HG03066 (cell line): ENCODE data around the gene CEL.
A peak's percentile ranks its signal among the peaks of the same experiment; 100 is the strongest.
"Not testable (repeated sequence)": the region's sequence is repeated elsewhere in the genome, so short reads cannot be mapped to it uniquely, and the experiment has no call there.

ENCODE experiments used
- ATAC-seq: cut with Tn5 transposase; IDR thresholded peaks from one replicate; pipeline ENCODE4 v1.9.1; 2021; ENCODE audit warnings: low read depth; ENCODE audit not compliant: unreplicated experiment

The CEL gene

DNA sequence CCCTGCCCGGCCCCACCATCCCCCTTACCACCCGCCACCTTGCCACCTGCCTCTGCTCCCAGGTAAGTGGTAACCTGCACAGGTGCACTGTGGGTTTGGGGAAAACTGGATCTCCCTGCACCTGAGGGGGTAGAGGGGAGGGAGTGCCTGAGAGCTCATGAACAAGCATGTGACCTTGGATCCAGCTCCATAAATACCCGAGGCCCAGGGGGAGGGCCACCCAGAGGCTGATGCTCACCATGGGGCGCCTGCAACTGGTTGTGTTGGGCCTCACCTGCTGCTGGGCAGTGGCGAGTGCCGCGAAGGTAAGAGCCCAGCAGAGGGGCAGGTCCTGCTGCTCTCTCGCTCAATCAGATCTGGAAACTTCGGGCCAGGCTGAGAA lies at the start of gene CEL:
CEL (plus strand) TSS at position 218 of the 382 bp plus-strand sequence; CDS start at position 240, 22 bp downstream.
- ATAC-seq: not testable (repeated sequence)

DNA sequence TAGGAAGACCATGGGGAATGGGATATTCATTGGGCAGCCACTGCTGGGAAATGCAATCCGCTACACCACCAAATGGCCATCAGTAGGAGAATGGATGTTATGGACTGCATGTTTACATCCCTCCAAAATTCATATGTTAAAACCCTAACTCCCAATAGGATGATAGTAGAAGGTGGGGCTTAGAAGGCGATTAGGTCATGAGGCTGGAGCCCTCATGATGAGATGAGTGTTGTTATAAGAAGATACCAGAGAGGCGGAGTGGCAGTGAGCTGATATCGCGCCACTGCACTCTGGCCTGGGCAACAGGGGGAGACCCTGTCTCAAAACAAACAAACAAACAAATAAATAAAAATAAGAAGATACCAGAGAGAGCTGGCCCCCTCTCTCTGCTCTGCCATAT lies 47.1 kb upstream of the CEL start:
- ATAC-seq: no peak

DNA sequence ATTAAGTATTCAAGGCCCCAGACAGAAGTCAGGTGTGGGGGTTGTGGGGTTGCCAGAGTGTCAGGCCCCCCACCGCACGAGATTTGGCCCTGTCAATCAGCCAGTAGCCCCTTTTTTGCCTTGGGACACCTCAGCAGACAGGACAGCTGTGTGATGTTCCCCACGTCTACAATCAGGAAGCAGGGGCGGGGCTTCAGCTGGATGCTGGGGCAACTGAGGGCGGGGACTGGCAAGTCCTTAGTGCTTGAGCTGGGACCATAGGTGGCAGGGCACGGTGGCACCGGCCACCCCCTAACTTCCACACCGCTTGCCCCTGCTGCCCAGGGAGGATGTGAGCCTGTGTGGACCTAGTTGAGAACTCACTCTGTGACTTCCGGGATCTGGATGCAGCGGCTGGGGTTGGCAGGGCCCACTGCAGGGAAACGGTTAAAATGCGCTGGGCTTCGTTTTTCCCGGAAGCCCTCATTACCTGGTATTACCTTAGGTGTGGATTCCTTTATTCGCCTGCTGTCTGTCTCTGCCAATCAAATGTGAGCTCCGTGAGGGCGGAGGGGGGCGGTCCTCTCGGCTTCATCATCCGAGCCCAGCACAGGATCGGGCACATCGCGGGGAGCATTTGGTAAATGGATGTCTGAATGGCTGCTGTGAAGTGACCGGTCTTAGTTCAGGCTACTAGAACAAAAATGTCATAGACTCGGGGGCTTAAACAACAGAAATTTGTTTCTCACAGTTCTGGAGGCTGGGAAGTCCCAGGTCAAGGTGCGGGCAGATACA lies 38.5 kb upstream of the CEL start:
- ATAC-seq: no peak

DNA sequence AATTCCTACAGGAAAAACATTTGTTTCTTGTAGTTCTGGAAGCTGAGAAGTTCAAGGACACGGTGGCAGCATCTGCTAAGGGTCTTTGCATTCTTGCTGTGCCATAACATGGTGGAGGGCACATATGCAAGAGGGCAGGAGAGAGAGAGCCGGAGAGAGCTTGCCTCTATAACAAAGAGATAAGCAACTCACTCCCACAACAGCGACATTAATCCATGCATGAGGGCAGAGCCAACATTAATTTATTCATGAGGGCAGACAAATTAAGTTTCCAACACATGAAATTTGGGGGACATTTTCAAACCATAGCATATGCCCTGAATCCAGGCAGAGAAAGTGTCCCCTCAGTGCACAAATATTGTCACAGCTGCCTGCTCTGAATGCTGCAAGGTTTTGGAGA lies 35.4 kb upstream of the CEL start:
- no peak for ATAC-seq

DNA sequence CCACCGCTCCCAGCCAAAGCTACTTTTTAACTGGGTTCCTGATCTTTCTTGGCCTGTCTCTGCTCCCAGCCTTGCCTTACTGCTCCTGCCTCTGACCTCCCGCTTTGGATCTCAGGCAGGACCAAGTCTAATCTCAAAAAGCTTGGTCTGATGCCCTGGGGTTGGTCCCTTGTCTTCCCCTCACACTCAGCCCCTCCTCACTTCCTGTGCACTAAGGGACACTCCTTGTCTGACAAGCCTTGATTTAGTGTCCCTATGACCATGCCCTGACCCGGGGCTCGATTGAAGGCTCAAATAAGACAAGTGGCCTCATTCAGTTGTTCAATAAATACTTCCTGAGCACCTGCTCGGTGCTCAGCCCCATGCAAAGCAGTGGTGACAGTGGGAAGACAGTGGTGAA lies 34.6 kb upstream of the CEL start:
- no peak for ATAC-seq

DNA sequence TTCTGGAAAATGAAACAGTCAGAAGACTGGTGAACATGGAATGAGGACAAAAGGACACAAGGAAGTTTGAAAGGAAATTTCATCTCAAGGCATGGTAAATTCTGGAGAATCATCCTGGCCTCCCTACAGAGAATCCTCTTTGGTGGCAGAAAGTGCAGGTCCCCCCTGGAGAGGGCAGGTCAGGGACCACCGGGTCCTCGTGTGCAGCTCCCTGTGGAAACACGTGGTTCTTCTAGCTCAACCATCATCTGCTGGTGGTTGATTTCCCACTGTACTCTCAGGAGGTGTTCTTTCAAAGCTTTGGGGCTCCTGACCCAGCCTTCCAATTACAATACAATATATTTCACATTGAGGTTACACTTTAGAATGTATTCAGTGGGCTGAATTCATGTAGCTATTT lies 33.6 kb upstream of the CEL start:
- no peak for ATAC-seq

DNA sequence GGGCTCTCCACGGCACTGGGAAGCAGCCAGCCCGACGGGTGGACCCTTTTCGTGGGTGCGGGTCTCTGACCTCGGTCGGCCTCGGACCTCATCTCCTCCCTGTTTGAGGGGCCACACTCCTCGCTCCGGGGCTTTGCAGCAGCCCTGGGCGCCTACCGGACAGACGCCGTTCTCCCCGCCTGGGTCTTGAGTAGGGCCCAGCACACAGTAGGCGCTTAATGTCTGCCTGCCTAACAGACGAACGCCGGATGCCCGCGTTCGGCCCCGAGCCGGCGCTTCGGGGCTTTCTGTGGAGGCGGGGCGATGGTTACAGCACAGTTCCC lies 31.8 kb upstream of the CEL start:
- ATAC-seq: peak; percentile 3

DNA sequence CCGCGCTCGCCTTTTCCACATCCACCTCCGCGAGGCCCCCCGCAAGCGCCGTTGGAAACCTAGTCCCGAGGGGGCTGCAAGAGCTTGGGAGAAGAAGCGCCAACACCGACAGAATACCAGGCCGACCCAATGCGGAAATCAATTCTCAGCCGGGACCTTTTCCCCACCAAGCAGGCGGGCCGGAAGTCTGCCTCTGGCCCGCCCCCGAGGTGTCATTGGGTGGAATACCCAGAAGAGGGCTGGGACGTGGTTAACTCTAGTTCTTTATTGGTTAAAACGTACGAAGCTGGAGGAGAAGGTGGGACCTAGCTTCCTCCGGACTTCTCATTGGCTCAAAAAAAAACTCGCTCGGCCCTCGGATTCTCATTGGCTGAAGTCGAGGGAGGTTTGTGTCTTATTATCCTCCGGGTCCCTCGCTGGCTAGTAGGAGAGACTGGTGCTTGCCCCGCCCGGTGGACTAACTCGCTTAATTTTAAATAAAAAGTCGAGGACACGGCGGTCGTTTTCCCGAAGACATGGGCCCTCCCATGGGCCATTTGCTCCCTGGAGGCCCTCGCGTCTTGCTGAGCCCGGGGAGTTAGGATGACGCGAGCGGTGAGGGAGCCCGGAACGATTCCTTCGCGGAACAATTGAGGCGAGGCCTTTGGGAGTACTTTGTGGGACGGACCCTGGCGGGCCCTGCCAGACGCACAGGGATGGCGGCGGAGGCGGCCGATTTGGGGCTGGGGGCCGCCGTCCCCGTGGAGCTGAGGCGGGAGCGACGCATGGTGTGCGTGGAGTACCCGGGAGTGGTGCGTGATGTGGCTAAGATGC lies 31.3 kb upstream of the CEL start, which contains the start of gene GTF3C5:
GTF3C5 (plus strand) TSS at position 681 of the 813 bp plus-strand sequence; CDS start at position 696, 15 bp downstream.
- peak; percentile 98 for ATAC-seq

DNA sequence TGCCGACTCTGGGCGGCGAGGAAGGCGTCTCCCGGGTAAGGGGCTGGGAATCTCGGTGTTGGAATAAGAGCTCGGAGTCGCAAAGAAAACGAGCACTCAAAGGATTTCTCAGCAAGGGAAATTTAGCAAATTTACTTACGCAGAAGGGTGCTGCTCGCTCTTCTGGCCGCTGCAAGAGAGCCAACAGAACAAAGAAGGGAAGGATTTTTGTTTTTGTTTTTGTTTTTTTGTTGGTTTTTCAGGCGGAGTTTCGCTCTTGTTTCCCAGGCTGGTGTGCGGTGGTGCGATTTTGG lies 30.7 kb upstream of the CEL start:
- ATAC-seq: no peak

DNA sequence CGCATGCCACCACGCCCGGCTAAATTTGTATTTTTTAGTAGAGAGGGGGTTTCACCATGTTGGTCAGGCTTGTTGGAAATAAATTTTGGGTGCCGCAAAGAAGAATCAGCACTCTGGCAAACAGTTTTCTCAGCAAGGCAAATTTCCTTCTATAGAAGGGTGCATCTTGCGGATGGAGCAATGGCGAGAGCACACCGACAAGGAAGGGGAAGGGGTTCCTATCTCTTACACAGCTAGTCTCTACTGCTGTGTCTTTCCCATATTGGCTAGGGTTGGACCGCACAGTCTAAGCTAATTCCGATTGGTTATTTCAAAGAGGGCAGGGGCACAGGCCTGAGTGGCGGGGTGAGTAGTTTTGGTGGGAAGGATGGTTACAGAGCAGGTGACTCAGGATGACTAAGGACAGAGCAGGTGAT lies 30.3 kb upstream of the CEL start:
- ATAC-seq: no peak

DNA sequence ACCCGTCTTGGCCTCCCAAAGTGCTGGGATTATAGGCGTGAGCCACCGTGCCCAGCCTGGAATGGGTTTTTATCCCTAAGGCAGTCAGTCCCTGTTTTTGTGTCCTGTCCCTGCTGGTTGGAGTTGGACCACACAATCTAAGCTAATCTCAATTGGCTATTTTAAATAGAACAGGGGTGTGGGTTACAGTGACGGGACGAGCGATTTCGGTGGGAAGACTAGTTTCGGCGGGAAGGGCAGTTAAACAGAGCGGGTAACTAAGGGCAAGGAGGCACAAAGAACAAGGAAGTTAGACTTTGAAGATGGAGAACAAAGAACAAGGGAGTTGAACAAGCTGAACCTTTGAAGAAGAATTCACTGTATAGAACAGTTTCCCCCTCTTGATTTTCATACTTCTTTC lies 29.6 kb upstream of the CEL start:
- no peak for ATAC-seq

DNA sequence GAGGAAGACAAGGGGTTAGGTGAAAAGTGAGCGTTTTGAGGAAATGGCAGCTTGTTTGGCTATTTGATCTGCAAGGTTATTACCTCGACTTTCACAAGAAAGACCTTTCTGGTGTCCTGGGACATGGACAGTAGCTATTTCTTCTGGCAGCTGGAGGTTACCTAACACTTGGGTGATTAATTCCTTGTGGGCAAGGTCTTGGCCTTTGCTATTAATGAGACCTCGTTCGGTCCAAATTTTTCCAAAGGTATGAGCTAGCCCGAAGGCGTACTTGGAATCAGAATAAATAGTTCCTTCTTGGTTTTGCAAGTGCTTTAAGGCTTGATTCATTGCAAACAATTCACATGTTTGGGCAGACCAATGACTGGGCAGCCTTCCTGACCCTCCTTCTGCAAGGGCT lies 26.1 kb upstream of the CEL start:
- ATAC-seq: no peak

DNA sequence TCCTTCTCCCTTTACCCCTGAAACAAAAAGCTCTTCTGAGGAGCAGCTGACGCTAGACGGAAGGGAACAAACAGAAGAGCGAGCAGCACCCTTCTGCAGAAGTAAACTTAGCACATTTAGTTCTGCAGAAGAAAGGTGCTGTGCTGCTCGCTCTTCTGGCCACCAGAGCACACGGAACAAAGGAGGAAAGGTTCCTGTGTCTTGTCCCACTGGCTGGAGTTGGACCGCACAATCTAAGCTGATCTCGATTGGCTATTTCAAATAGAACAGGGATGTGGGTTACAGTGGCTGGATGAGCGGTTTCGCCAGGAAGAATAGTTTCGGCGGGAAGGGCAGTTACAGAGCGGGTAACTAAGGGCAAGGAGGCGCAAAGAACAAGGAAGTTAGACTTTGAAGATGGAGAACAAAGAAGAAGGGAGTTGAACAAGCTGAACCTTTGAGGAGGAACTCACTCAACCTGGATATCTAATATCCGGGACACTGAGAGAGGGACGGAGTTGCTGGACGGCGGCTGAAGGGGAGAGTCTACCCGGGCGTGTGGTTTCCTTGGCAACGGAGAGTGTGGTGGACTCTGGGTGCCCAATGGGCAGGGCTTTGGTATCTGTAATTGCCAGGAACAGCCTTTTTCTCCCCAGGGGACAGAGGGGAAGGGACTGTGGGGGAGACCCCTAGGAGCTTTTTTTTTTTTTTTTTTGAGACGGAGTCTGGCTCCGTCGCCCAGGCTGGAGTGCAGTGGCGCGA lies 23.8 kb upstream of the CEL start:
- ATAC-seq: no peak

DNA sequence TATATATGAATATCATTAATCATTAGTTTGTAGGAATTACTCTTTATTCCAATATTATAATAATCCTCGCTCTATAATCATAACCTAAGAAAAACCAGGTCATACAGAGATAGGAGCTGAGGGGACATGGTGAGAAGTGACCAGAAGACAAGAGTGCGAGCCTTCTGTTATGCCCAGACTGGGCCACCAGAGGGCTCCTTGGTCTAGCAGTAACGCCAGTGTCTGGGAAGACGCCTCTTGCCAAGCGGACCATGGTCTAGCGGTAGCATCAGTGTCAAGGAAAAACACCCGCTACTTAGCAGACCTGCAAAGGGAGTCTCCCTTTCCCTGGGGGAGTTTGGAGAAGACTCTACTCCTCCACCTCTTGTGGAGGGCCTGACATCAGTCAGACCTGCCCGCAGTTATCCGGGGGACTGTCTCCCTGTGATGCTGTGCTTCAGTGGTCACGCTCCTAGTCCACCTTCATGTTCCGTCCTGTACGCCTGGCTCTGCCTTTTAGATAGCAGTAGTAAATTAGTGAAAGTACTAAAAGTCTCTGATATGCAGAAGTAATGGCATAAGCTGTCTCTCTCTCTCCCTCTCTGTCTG lies 20.8 kb upstream of the CEL start:
- not testable (repeated sequence) for ATAC-seq

DNA sequence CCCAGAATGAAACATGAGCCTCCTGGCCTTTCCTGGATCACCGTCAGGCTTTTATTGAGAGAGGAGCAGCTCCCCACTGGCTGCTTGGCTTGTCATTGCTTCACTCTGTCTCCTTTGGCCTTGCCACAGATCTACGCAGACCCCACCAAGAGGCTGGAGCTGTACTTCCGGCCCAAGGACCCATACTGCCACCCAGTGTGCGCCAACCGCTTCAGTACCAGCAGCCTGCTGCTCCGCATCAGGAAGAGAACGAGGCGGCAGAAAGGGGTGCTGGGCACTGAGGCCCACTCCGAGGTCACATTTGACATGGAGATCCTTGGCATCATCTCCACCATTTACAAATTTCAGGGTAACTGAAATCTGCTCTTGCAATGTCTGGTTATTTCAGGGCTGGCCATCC lies 19.8 kb upstream of the CEL start:
- ATAC-seq: no peak

DNA sequence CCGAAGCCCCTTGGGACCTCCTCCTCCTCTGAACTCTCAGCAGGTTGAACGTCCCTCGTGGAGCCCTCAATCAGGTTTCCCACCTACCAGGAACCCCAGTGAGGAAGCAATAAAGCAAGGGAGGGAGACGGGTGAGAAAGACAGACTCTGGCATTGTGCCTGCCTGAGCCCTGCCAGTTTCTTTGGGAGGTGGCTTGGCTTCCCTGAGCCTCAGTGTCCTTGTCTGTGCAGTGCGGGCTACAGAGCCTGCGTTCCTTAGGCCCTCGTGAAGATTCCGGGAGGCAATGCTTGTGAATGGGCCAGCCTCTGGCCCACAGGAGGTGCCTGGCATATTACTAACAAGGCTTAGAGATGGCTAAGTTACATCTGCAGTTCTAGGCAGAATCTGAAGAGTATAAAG lies 19.1 kb upstream of the CEL start:
- ATAC-seq: no peak

DNA sequence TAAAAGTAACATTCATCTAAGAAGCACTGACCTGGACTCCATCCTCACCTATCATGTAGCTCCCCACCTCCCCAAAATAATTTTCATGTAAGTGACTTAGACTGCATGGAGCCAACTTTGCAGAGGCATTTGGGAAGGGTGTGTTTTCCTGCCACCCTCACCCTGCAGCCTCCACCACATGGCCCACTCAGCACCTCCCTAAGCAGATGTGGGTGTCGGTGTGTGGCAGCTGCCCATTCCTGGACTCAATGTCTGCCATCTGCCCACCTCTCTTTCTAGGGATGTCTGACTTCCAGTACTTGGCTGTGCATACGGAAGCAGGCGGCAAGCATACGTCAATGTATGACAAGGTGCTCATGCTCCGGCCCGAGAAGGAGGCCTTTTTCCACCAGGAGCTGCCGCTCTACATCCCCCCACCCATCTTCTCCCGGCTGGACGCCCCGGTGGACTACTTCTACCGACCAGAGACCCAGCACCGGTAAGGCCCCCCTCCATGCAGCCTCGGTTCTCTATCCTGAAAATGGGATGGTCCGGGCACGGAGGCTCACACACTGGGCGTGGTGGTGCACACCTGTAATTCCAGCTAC lies 18.2 kb upstream of the CEL start:
- ATAC-seq: no peak

DNA sequence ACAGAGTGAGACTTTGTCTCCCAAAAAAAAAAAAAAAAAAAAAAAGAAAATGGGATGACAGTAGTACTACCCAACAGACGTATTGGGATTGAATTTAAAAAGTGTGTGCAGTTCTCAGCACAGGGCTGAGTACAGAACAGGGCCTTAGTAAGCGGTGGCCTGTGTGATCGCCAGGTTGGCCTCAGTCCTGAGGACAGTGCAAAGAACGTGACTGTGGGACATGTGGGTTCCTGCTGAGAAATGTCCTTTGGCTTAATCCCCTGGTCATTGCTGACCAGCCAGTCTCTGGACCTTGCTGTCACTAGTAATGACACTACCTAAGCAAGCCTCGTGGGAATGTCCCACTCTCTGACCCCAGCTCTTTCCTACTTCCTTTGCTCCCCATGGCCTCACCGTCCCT lies 17.7 kb upstream of the CEL start:
- no peak for ATAC-seq

DNA sequence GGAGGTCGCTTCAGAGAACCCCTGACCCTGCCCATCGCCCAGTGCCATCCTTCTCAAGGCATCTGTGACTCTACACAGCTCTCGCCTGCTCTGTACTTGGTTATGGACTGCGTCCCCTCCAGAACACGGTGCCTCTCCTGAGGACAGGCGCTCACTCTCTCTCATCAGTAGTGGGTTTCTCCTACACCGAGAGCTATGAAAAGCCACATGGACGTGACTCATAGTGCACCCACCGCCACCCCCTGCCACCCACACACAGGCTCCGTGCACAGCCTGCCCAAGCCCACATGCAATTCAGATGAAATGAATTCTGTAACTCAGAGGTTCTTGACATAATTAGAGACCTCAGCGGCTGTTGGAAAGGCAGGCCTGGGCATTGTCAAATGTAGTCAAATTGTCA lies 17.1 kb upstream of the CEL start:
- no peak for ATAC-seq

DNA sequence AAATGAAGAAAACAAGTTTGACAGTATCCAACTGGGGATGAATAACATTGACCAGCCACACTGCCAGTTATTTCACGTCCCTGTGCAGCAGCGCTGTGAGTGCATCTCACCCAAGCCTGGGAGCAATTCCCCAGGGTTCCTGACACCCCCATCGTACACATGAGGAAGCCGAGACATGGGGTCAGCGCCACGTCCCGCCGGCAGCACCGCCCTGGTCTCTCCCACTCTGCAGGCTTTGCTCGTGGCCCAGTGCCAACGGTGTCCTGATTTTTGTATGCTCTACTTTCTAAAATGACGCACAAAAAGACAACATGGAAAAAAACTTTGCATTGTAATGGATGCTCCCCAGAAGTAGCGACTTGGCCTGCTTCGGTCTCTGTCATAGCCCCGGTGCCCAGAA lies 16.6 kb upstream of the CEL start:
- no peak for ATAC-seq
